CD14-positive monocyte (primary cell): ENCODE results near the gene CEBPE. TPM values are rescaled to one million over a fixed set of nuclear protein-coding genes. Genes with fewer than 3 reads are reported as not detected.
A peak's percentile ranks its signal among the peaks of the same experiment; 100 is the strongest.

Experiments used
- DNase-seq, 3 donors: peaks; one replicate each; pipeline ENCODE4 v3.0.0-alpha.2; 2011 to 2022
- H2AFZ ChIP-seq: 2 replicates; pipeline ENCODE4 v1.6.0; 2012; ENCODE audit warnings: mild to moderate bottlenecking, low read depth, low read length, inconsistent platforms; ENCODE audit not compliant: insufficient read depth, poor library complexity, severe bottlenecking
- H3K27ac ChIP-seq, 2 donors: 1 replicate in 1 of 2; 2 replicates in 1 of 2; pipeline ENCODE4 v1.5.1; 2012 to 2013; ENCODE audit warnings: low read length in 2 of 2, control low read depth in 1 of 2, inconsistent platforms in 1 of 2, low read depth in 1 of 2, mild to moderate bottlenecking in 1 of 2
- H3K27me3 ChIP-seq, 2 donors: one replicate each; pipeline versions ENCODE4 v1.6.0 to v1.6.1; 2011 to 2013; ENCODE audit warnings: low read length in 2 of 2; ENCODE audit not compliant: control insufficient read depth in 2 of 2, insufficient read depth in 2 of 2
- H3K36me3 ChIP-seq, 2 donors: replicated peaks in 1 of 2; 1 replicate in 1 of 2; 2 replicates in 1 of 2; pipeline versions ENCODE4 v1.5.1 to v1.6.1; 2012 to 2013; ENCODE audit warnings: low read length in 2 of 2, control low read depth in 1 of 2, inconsistent platforms in 1 of 2, mild to moderate bottlenecking in 1 of 2; ENCODE audit not compliant: insufficient read depth in 2 of 2, control insufficient read depth in 1 of 2
- H3K4me1 ChIP-seq, 2 donors: 1 replicate in 1 of 2; 2 replicates in 1 of 2; pipeline versions ENCODE4 v1.5.1 to v1.6.1; 2012 to 2013; ENCODE audit warnings: low read length in 2 of 2, control low read depth in 1 of 2, inconsistent platforms in 1 of 2, mild to moderate bottlenecking in 1 of 2, moderate library complexity in 1 of 2; ENCODE audit not compliant: insufficient read depth in 2 of 2, control insufficient read depth in 1 of 2
- H3K4me2 ChIP-seq: replicated peaks from 2 replicates; pipeline ENCODE3; 2012; ENCODE audit warnings: low read length, moderate library complexity, mild to moderate bottlenecking; ENCODE audit not compliant: poor library complexity, severe bottlenecking; ENCODE audit errors: extremely low read depth
- H3K4me3 ChIP-seq, 3 experiments: fragments of 200-600 bp in 1 of 3; sonication (generic) in 1 of 3; replicated peaks in 1 of 3; 1 replicate in 2 of 3; 2 replicates in 1 of 3; pipeline ENCODE4 v1.5.1; 2011 to 2013; ENCODE audit warnings: low read length in 3 of 3, mild to moderate bottlenecking in 3 of 3, control low read depth in 2 of 3, low read depth in 2 of 3, inconsistent platforms in 1 of 3, moderate library complexity in 1 of 3
- H3K79me2 ChIP-seq: 2 replicates; pipeline ENCODE4 v1.6.0; 2012; ENCODE audit warnings: mild to moderate bottlenecking, control low read depth, inconsistent platforms, low read length, moderate library complexity; ENCODE audit not compliant: insufficient read depth
- H3K9ac ChIP-seq: 2 replicates; pipeline ENCODE4 v1.6.0; 2017; ENCODE audit warnings: low read length, mild to moderate bottlenecking; ENCODE audit not compliant: insufficient read depth, poor library complexity, severe bottlenecking
- H3K9me3 ChIP-seq, 2 donors: replicated peaks in 1 of 2; 1 replicate in 1 of 2; 2 replicates in 1 of 2; pipeline versions ENCODE4 v1.5.1 to v1.6.1; 2012 to 2013; ENCODE audit warnings: low read length in 2 of 2, control low read depth in 1 of 2; ENCODE audit not compliant: control insufficient read depth in 1 of 2, insufficient read depth in 1 of 2
- H4K20me1 ChIP-seq: 2 replicates; pipeline ENCODE4 v1.6.0; 2012; ENCODE audit warnings: mild to moderate bottlenecking, low read length, control low read depth, moderate library complexity; ENCODE audit not compliant: insufficient read depth
- H3K27ac Mint-ChIP-seq, 7 donors: one replicate each; pipeline ENCODE4 v1.8.0; 2020; ENCODE audit warnings: mild to moderate bottlenecking in 7 of 7, mixed read lengths in 7 of 7, moderate library complexity in 6 of 7, inconsistent platforms in 2 of 7
- H3K27me3 Mint-ChIP-seq, 3 donors: one replicate each; pipeline ENCODE4 v1.8.0; 2021 to 2022; ENCODE audit warnings: low read depth in 3 of 3, mild to moderate bottlenecking in 3 of 3, mixed read lengths in 3 of 3, moderate library complexity in 3 of 3, inconsistent platforms in 1 of 3
- H3K36me3 Mint-ChIP-seq, 2 donors: one replicate each; pipeline ENCODE4 v1.8.0; 2020; ENCODE audit warnings: mixed read lengths in 2 of 2, inconsistent platforms in 1 of 2, mild to moderate bottlenecking in 1 of 2
- H3K4me1 Mint-ChIP-seq: one replicate; pipeline ENCODE4 v1.8.0; 2020; ENCODE audit warnings: mild to moderate bottlenecking, mixed read lengths
- H3K4me3 Mint-ChIP-seq, 2 donors: one replicate each; pipeline ENCODE4 v1.8.0; 2020; ENCODE audit warnings: mild to moderate bottlenecking in 2 of 2, mixed read lengths in 2 of 2, moderate library complexity in 1 of 2
- H3K9me3 Mint-ChIP-seq, 7 donors: one replicate each; pipeline ENCODE4 v1.8.0; 2020 to 2022; ENCODE audit warnings: mixed read lengths in 7 of 7, mild to moderate bottlenecking in 6 of 7, moderate library complexity in 6 of 7, inconsistent platforms in 2 of 7
- CTCF ChIP-seq: fragments of 200-600 bp; IDR thresholded peaks from one replicate; pipeline ENCODE4 v1.8.0; 2022; ENCODE audit warnings: antibody characterized with exemption, mild to moderate bottlenecking
- WGBS: methylation state at CpG from one replicate; pipeline ENCODE4 v1.1.5; 2013; ENCODE audit warnings: missing lambda C conversion rate; ENCODE audit not compliant: insufficient coverage; 5-methylcytosine and 5-hydroxymethylcytosine counted together
- intact Hi-C, 2 donors: fragments of 100-400 bp; cut with micrococcal nuclease; formaldehyde crosslinking; loops; one replicate each; pipeline versions ENCODE4 v1.15.0 to v1.15.1; 2023
- polyA plus RNA-seq, 3 donors: library from polyadenylated mRNA; depleted of rRNA in 1 of 3; unstranded in 2 of 3; stranded (reverse) in 1 of 3; fragments of 300-500 nt in 2 of 3; fragments of >200 nt in 1 of 3; fragmentation: Illumina TruSeq in 2 of 3; gene quantifications; 1 replicate in 2 of 3; 2 replicates in 1 of 3; pipeline ENCODE4 v1.2.3, GENCODE V29; 2012 to 2021

CEBPE gene
- polyA plus RNA-seq, 3 donors, result 0.73 to 1.5 (median 1.3) TPM

GRCh38 chr14:23153851-23154796 lies 35.1 kb upstream of the CEBPE start:
- intact Hi-C loops, result no loop called here
- no peak overlapping the region for H3K9ac ChIP-seq
- TF ChIP-seq CTCF, result no peak
- H3K27ac ChIP-seq, result peak overlapping the region in 1 of 2 donors; percentile 22
- no peaks in the 10 kb centered on the region for H4K20me1 ChIP-seq
- no peaks in the 10 kb centered on the region for H3K79me2 ChIP-seq
- peak overlapping the region; percentile 70 for H2AFZ ChIP-seq
- H3K4me1 ChIP-seq, result peaks cover 23 to 25% of the 10 kb centered on the region in 2 donors
- peak overlapping the region; percentile 47 for H3K4me2 ChIP-seq
- Mint-ChIP-seq H3K4me3 (peak overlapping the region; percentile 52), H3K27ac (peak overlapping the region in 6 of 7 donors; percentile 12 to 85 (median 72)), H3K4me1 (peaks cover 26% of the 10 kb centered on the region), H3K9me3 (peaks cover 0 to 2% (median 0%) of the 10 kb centered on the region in 7 donors), H3K27me3 (peaks cover 0 to 3% (median 0%) of the 10 kb centered on the region in 3 donors), H3K36me3 (no peaks in the 10 kb centered on the region)
- peak overlapping the region in 1 of 3 experiments; percentile 11 for H3K4me3 ChIP-seq
- 66% methylated on average over 25 of the region's 28 CpGs for WGBS
- no peaks in the 10 kb centered on the region for H3K27me3 ChIP-seq
- H3K9me3 ChIP-seq, result no peaks in the 10 kb centered on the region
- H3K36me3 ChIP-seq, result no peaks in the 10 kb centered on the region
- peak in 2 of 3 donors; percentile 16 to 34 for DNase-seq

- no peak overlapping the region for H3K4me2 ChIP-seq
- H3K4me3 Mint-ChIP-seq, result no peak overlapping the region
- H3K9me3 Mint-ChIP-seq, result peaks cover 0 to 5% (median 0%) of the 10 kb centered on the region in 7 donors
- no peaks in the 10 kb centered on the region for H3K9me3 ChIP-seq
- no peak for TF ChIP-seq CTCF
- H3K27ac Mint-ChIP-seq, result no peak overlapping the region
- H4K20me1 ChIP-seq, result no peaks in the 10 kb centered on the region
- no peaks in the 10 kb centered on the region for H3K79me2 ChIP-seq
- no peak overlapping the region for H3K27ac ChIP-seq
- no peak overlapping the region for H3K4me3 ChIP-seq
- no CpG with 5 or more reads among the region's 2 CpGs for WGBS
- H3K27me3 Mint-ChIP-seq, result peaks cover 0 to 3% (median 0%) of the 10 kb centered on the region in 3 donors
- no peak for DNase-seq
- H3K36me3 ChIP-seq, result no peaks in the 10 kb centered on the region
- intact Hi-C loops, result no loop called here
- peaks cover 26% of the 10 kb centered on the region for H3K4me1 Mint-ChIP-seq
- H3K36me3 Mint-ChIP-seq, result no peaks in the 10 kb centered on the region
- H3K9ac ChIP-seq, result no peak overlapping the region
- no peaks in the 10 kb centered on the region for H3K27me3 ChIP-seq
- no peak overlapping the region for H2AFZ ChIP-seq
- peaks cover 23 to 25% of the 10 kb centered on the region in 2 donors for H3K4me1 ChIP-seq
These were observed 32.3 kb upstream of the CEBPE start for GRCh38 chr14:23151342-23151741.
